Measurements from ENCODE around the gene SNX21. TPM values are rescaled to one million over a fixed set of nuclear protein-coding genes. Genes with fewer than 3 reads are reported as not detected.

The SNX21 gene
- total and polyA plus RNA-seq, 9 of the 15 experiments (the other 6 are each of a cell fraction or from before 2014, with no cell fraction given) = 0.10 to 1.2 (median 0.42) TPM

DNA sequence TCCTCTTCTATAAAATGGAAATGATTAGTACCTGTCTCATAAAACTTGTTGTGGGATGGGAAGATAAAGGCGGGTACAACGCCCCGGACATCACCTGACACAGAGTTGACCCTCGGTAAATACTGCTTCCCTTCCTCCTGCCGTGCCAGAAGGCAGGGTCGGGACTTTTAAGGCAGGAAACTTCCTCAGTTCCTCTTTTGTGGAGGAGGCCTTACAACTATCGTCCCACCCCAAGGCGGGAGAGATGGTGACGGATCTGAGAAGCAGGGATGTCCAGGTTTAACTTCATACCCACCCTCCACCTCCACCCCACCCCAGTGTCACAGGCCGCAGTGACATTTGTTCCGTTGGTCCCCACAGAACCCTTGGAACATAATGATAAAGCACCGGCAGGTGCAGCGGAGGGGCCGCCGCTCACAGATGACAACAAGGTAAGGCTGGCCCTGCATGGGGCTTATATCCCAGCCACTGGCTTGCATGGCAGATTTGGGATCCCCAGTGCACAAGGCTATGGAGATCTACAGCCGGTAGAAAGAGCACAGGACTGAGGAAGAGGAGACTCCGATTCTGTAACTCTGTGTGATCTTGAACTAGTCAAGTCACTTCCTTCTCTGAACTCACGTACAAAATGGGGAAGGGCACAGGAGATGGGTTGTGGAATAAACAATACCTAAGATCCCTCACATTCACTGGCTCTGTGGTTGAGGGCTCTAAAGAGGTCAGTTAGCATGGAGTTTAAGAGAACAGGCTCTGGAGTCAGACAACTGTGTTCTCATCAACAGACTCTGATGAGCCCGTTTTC, 41.1 kb upstream of the SNX21 start:
- Histone ChIP-seq H3K4me2 (ENCODE audit: insufficient read depth, low read length) (peak overlapping the region; percentile 98), H4K20me1 (replicated peaks; ENCODE audit: control insufficient read depth, insufficient read depth, low read length) (no peaks in the 10 kb centered on the region), H3K27me3 (ENCODE audit: control insufficient read depth in 2 of 2, insufficient read depth in 2 of 2, low read length in 2 of 2) (no peaks in the 10 kb centered on the region), H3K9ac (ENCODE audit: insufficient read depth in 1 of 2, low read depth in 2 of 2, low read length in 2 of 2) (peak overlapping the region; percentile 86 to 92), H3K36me3 (ENCODE audit: control insufficient read depth, insufficient read depth, low read length) (peaks cover 32% of the 10 kb centered on the region; the same call in 2 of the 3 replicates), H3K9me3 (replicated peaks; ENCODE audit: control insufficient read depth, insufficient read depth, low read depth, low read length) (no peaks in the 10 kb centered on the region), H3K27ac (ENCODE audit: extremely low read depth, low read depth, low read length) (peak overlapping the region; percentile 79), H2AFZ (ENCODE audit: low read depth, low read length) (peak overlapping the region; percentile 100), H3K9me1 (ENCODE audit: control insufficient read depth, insufficient read depth, low read length) (no peaks in the 10 kb centered on the region), H3K4me3 (peak overlapping the region; percentile 98), H3K4me1 (replicated peaks in 1 of 2; ENCODE audit: control insufficient read depth in 2 of 2, insufficient read depth in 2 of 2, low read length in 2 of 2) (peaks cover 5 to 11% of the 10 kb centered on the region in 2 experiments; a peak in 3 of 5 replicates), H3K79me2 (ENCODE audit: control insufficient read depth, insufficient read depth, low read length) (peaks cover 11% of the 10 kb centered on the region)
- POLR2A ChIA-PET = interaction anchor here (0.7 kb wide), 1 partner anchor 250 kb away, joined by 3 read pairs; no protein-coding TSS in a partner anchor
- CTCF ChIA-PET (ENCODE audit: low intra/inter-chr PET ratio) = interaction anchor here (0.8 kb wide), 1 partner anchor 547 kb away, joined by 3 read pairs; no protein-coding TSS in a partner anchor
- intact Hi-C loops (cut with micrococcal nuclease) (loop anchor here (10.0 kb wide), 1 partner anchor 142 kb away; the partner anchor contains the start of gene PCIF1), in situ Hi-C loops (cut with MboI) (no loop called here)
- WGBS (ENCODE audit: insufficient coverage, low coverage, missing lambda C conversion rate) = 5% methylated on average over 19 of the region's 19 CpGs
- FAIRE-seq = peak; percentile 69
- BruUV-seq (replicated peaks) = TSS peak; percentile 74
- DNase-seq (ENCODE audit: extremely low read depth in 1 of 4, low spot score in 3 of 4) = peak in 1 of 4 experiments; percentile 30
- ATAC-seq = peak; percentile 26
- TF ChIP-seq, protein P1, sequence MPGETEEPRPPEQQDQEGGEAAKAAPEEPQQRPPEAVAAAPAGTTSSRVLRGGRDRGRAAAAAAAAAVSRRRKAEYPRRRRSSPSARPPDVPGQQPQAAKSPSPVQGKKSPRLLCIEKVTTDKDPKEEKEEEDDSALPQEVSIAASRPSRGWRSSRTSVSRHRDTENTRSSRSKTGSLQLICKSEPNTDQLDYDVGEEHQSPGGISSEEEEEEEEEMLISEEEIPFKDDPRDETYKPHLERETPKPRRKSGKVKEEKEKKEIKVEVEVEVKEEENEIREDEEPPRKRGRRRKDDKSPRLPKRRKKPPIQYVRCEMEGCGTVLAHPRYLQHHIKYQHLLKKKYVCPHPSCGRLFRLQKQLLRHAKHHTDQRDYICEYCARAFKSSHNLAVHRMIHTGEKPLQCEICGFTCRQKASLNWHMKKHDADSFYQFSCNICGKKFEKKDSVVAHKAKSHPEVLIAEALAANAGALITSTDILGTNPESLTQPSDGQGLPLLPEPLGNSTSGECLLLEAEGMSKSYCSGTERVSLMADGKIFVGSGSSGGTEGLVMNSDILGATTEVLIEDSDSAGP (CRISPR knock-in tag; IDR thresholded peaks at IDR 0.05) = no peak
- TF ChIP-seq, protein P2, sequence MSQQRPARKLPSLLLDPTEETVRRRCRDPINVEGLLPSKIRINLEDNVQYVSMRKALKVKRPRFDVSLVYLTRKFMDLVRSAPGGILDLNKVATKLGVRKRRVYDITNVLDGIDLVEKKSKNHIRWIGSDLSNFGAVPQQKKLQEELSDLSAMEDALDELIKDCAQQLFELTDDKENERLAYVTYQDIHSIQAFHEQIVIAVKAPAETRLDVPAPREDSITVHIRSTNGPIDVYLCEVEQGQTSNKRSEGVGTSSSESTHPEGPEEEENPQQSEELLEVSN (IDR thresholded peaks at IDR 0.05; ENCODE audit: borderline replicate concordance in 1 of 2, extremely low read depth in 1 of 2, insufficient read depth in 1 of 2, insufficient read length in 1 of 2, low read depth in 1 of 2, low read length in 1 of 2, poor library complexity in 1 of 2, severe bottlenecking in 1 of 2) = no peak
- TF ChIP-seq, protein P3, sequence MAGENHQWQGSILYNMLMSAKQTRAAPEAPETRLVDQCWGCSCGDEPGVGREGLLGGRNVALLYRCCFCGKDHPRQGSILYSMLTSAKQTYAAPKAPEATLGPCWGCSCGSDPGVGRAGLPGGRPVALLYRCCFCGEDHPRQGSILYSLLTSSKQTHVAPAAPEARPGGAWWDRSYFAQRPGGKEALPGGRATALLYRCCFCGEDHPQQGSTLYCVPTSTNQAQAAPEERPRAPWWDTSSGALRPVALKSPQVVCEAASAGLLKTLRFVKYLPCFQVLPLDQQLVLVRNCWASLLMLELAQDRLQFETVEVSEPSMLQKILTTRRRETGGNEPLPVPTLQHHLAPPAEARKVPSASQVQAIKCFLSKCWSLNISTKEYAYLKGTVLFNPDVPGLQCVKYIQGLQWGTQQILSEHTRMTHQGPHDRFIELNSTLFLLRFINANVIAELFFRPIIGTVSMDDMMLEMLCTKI (IDR thresholded peaks at IDR 0.05; ENCODE audit: partially characterized antibody) = no peak
- TF ChIP-seq HSF4 (CRISPR knock-in tag; IDR thresholded peaks at IDR 0.05; ENCODE audit: borderline replicate concordance) = no peak
- no peak for TF ChIP-seq MECOM (CRISPR knock-in tag; IDR thresholded peaks at IDR 0.05)
- TF ChIP-seq HNRNPLL (IDR thresholded peaks at IDR 0.05; ENCODE audit: low read depth, low read length, poor library complexity, severe bottlenecking) = no peak
- TF ChIP-seq, protein P4, sequence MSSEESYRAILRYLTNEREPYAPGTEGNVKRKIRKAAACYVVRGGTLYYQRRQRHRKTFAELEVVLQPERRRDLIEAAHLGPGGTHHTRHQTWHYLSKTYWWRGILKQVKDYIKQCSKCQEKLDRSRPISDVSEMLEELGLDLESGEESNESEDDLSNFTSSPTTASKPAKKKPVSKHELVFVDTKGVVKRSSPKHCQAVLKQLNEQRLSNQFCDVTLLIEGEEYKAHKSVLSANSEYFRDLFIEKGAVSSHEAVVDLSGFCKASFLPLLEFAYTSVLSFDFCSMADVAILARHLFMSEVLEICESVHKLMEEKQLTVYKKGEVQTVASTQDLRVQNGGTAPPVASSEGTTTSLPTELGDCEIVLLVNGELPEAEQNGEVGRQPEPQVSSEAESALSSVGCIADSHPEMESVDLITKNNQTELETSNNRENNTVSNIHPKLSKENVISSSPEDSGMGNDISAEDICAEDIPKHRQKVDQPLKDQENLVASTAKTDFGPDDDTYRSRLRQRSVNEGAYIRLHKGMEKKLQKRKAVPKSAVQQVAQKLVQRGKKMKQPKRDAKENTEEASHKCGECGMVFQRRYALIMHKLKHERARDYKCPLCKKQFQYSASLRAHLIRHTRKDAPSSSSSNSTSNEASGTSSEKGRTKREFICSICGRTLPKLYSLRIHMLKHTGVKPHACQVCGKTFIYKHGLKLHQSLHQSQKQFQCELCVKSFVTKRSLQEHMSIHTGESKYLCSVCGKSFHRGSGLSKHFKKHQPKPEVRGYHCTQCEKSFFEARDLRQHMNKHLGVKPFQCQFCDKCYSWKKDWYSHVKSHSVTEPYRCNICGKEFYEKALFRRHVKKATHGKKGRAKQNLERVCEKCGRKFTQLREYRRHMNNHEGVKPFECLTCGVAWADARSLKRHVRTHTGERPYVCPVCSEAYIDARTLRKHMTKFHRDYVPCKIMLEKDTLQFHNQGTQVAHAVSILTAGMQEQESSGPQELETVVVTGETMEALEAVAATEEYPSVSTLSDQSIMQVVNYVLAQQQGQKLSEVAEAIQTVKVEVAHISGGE (CRISPR knock-in tag; IDR thresholded peaks at IDR 0.05) = peak in 1 of 3 experiments; percentile 79; a peak in 2 of 6 replicates
- TF ChIP-seq RFX5 (IDR thresholded peaks at IDR 0.05; ENCODE audit: low read depth, low read length) = no peak
- peak; percentile 97 for TF ChIP-seq SPI1 (IDR thresholded peaks at IDR 0.05; ENCODE audit: borderline replicate concordance, low read depth, low read length)
- TF ChIP-seq FOXA1 (IDR thresholded peaks at IDR 0.05; ENCODE audit: borderline replicate concordance) = no peak
